ENCODE measurements around the gene PRDM16. TPM values are rescaled to one million over a fixed set of nuclear protein-coding genes. Genes with fewer than 3 reads are reported as not detected.

Gene PRDM16
- total and polyA plus RNA-seq, 2 donors (not counting 1 experiment from before 2014, with no cell fraction given), result 0.03 to 0.12 TPM

GRCh38 chr1:3258386-3259003 lies 189.5 kb downstream of the PRDM16 start:
- Mint-ChIP-seq H3K27ac (no peak overlapping the region), H3K4me1 (no peaks in the 10 kb centered on the region), H3K27me3 (no peaks in the 10 kb centered on the region), H3K4me3 (no peak overlapping the region), H3K9me3 (ENCODE audit: insufficient read depth) (peaks cover 3% of the 10 kb centered on the region)
- no peak overlapping the region for H3K4me3 ChIP-seq (ENCODE audit: control extremely low read depth in 1 of 5, extremely low read depth in 1 of 5, insufficient read depth in 1 of 5, low read depth in 2 of 5, low read length in 4 of 5)
- H3K9me3 ChIP-seq (ENCODE audit: control extremely low read depth in 1 of 3, control insufficient read depth in 2 of 3, insufficient read depth in 1 of 3, low read length in 2 of 3), result peaks cover 0 to 12% (median 0%) of the 10 kb centered on the region in 3 donors
- H2AFZ ChIP-seq (ENCODE audit: insufficient read depth, low read depth, low read length, poor library complexity, severe bottlenecking), result no peak overlapping the region
- CTCF ChIA-PET, result no interaction called here
- no peak for ATAC-seq (ENCODE audit: low read depth)
- H3K9ac ChIP-seq (ENCODE audit: low read length), result no peak overlapping the region
- H4K20me1 ChIP-seq (ENCODE audit: control insufficient read depth, insufficient read depth, low read length, poor library complexity, severe bottlenecking), result no peaks in the 10 kb centered on the region
- POLR2A ChIA-PET, result no interaction called here
- intact Hi-C loops (cut with micrococcal nuclease), result no loop called here
- no peaks in the 10 kb centered on the region for H3K36me3 ChIP-seq (replicated peaks in 1 of 2; ENCODE audit: control extremely low read depth in 1 of 2, control insufficient read depth in 1 of 2, extremely low read depth in 1 of 2, insufficient read depth in 2 of 2, low read length in 1 of 2)
- TF ChIP-seq CTCF (IDR thresholded peaks at IDR 0.05), result no peak
- no peak for TF ChIP-seq EZH2 (IDR thresholded peaks at IDR 0.05; ENCODE audit: borderline replicate concordance, insufficient read depth, low read depth, low read length, poor library complexity, severe bottlenecking)
- H3K4me2 ChIP-seq (replicated peaks; ENCODE audit: low read depth, low read length, poor library complexity, severe bottlenecking), result no peak overlapping the region
- DNase-seq, result no peak
- no peaks in the 10 kb centered on the region for H3K79me2 ChIP-seq (ENCODE audit: control insufficient read depth, insufficient read depth, low read length)
- no peak overlapping the region for H3K27ac ChIP-seq (ENCODE audit: low read length in 2 of 2)
- H3K27me3 ChIP-seq (replicated peaks in 1 of 4; ENCODE audit: control extremely low read depth in 1 of 4, control insufficient read depth in 3 of 4, insufficient read depth in 4 of 4, low read length in 3 of 4), result no peaks in the 10 kb centered on the region
- 93% methylated on average over 14 of the region's 16 CpGs for WGBS (ENCODE audit: insufficient coverage)
- H3K4me1 ChIP-seq (ENCODE audit: control insufficient read depth in 2 of 2, insufficient read depth in 2 of 2, low read length in 2 of 2), result no peaks in the 10 kb centered on the region

GRCh38 chr1:3259020-3259419 lies 190.0 kb downstream of the PRDM16 start:
- intact Hi-C loops (cut with micrococcal nuclease), result no loop called here
- H3K9me3 Mint-ChIP-seq (ENCODE audit: insufficient read depth), result peaks cover 3% of the 10 kb centered on the region
- CTCF ChIA-PET, result no interaction called here
- Histone ChIP-seq H4K20me1 (ENCODE audit: control insufficient read depth, insufficient read depth, low read length, poor library complexity, severe bottlenecking) (no peaks in the 10 kb centered on the region), H3K79me2 (ENCODE audit: control insufficient read depth, insufficient read depth, low read length) (no peaks in the 10 kb centered on the region), H2AFZ (ENCODE audit: insufficient read depth, low read depth, low read length, poor library complexity, severe bottlenecking) (no peak overlapping the region), H3K36me3 (replicated peaks in 1 of 2; ENCODE audit: control extremely low read depth in 1 of 2, control insufficient read depth in 1 of 2, extremely low read depth in 1 of 2, insufficient read depth in 2 of 2, low read length in 1 of 2) (no peaks in the 10 kb centered on the region), H3K9me3 (ENCODE audit: control extremely low read depth in 1 of 3, control insufficient read depth in 2 of 3, insufficient read depth in 1 of 3, low read length in 2 of 3) (peaks cover 0 to 12% (median 0%) of the 10 kb centered on the region in 3 donors), H3K4me1 (ENCODE audit: control insufficient read depth in 2 of 2, insufficient read depth in 2 of 2, low read length in 2 of 2) (no peaks in the 10 kb centered on the region), H3K4me2 (replicated peaks; ENCODE audit: low read depth, low read length, poor library complexity, severe bottlenecking) (no peak overlapping the region), H3K27ac (ENCODE audit: low read length in 2 of 2) (no peak overlapping the region), H3K27me3 (replicated peaks in 1 of 4; ENCODE audit: control extremely low read depth in 1 of 4, control insufficient read depth in 3 of 4, insufficient read depth in 4 of 4, low read length in 3 of 4) (no peaks in the 10 kb centered on the region), H3K9ac (ENCODE audit: low read length) (no peak overlapping the region), H3K4me3 (ENCODE audit: control extremely low read depth in 1 of 5, extremely low read depth in 1 of 5, insufficient read depth in 1 of 5, low read depth in 2 of 5, low read length in 4 of 5) (no peak overlapping the region)
- WGBS (ENCODE audit: insufficient coverage), result 91% methylated on average over 14 of the region's 14 CpGs
- no peak for DNase-seq
- H3K27me3 Mint-ChIP-seq, result no peaks in the 10 kb centered on the region
- H3K4me3 Mint-ChIP-seq, result no peak overlapping the region
- no peaks in the 10 kb centered on the region for H3K4me1 Mint-ChIP-seq
- POLR2A ChIA-PET, result no interaction called here
- TF ChIP-seq CTCF (IDR thresholded peaks at IDR 0.05) (no peak), EZH2 (IDR thresholded peaks at IDR 0.05; ENCODE audit: borderline replicate concordance, insufficient read depth, low read depth, low read length, poor library complexity, severe bottlenecking) (no peak)
- H3K27ac Mint-ChIP-seq, result no peak overlapping the region
- no peak for ATAC-seq (ENCODE audit: low read depth)
